Ectodermal cell (in vitro differentiated cells): ENCODE results near the gene ABCA4.

Experiments
- H3K27ac ChIP-seq: 2 replicates; pipeline ENCODE4 v1.7.0; 2013; ENCODE audit warnings: mild to moderate bottlenecking, low read depth, low read length; ENCODE audit not compliant: insufficient read depth, poor library complexity, severe bottlenecking
- H3K27me3 ChIP-seq: 2 replicates; pipeline ENCODE4 v1.7.0; 2013; ENCODE audit warnings: mild to moderate bottlenecking, low read length; ENCODE audit not compliant: insufficient read depth, control insufficient read depth, poor library complexity, severe bottlenecking
- H3K36me3 ChIP-seq: one replicate; pipeline ENCODE4 v1.7.0; 2013; ENCODE audit warnings: low read length; ENCODE audit not compliant: control insufficient read depth, insufficient read depth
- H3K4me1 ChIP-seq: one replicate; pipeline ENCODE4 v1.7.0; 2013; ENCODE audit warnings: low read length; ENCODE audit not compliant: control insufficient read depth, insufficient read depth
- H3K4me3 ChIP-seq: 2 replicates; pipeline ENCODE4 v1.7.0; 2013; ENCODE audit warnings: low read depth, low read length, control low read depth; ENCODE audit not compliant: insufficient read depth
- H3K9me3 ChIP-seq: 2 replicates; pipeline ENCODE4 v1.7.0; 2013; ENCODE audit warnings: mild to moderate bottlenecking, low read length, moderate library complexity; ENCODE audit not compliant: control insufficient read depth
- WGBS, 2 experiments: methylation state at CpG; one replicate each; pipeline ENCODE4 v1.1.7; 2013; ENCODE audit warnings: missing lambda C conversion rate in 2 of 2; 5-methylcytosine and 5-hydroxymethylcytosine counted together

ABCA4 gene

DNA sequence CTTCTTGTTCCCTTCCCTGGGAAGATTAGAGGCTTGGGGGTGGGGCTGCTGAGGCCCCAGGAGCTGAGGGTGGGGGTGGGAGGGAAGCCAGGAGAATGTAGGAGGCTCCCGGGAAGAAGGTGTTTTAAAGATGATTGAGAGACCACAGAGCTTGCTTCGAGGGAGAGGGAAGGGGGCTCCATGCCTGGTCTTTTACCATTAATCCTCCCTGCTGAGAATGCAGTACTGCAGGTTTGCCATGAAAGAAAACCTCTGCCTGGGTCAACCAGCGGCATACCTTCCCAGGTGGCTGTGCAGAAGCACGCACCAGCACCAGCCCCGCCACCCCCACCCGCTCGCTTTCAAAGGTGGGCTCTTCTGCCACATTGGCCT is 15.4 kb downstream of the ABCA4 start:
- Histone ChIP-seq H3K4me1 (peaks cover 20% of the 10 kb centered on the region), H3K27ac (no peak overlapping the region), H3K36me3 (no peaks in the 10 kb centered on the region), H3K4me3 (no peak overlapping the region), H3K27me3 (no peaks in the 10 kb centered on the region), H3K9me3 (no peaks in the 10 kb centered on the region)
- 36 to 40% methylated on average over 7 of the region's 7 CpGs for WGBS, 2 experiments

DNA sequence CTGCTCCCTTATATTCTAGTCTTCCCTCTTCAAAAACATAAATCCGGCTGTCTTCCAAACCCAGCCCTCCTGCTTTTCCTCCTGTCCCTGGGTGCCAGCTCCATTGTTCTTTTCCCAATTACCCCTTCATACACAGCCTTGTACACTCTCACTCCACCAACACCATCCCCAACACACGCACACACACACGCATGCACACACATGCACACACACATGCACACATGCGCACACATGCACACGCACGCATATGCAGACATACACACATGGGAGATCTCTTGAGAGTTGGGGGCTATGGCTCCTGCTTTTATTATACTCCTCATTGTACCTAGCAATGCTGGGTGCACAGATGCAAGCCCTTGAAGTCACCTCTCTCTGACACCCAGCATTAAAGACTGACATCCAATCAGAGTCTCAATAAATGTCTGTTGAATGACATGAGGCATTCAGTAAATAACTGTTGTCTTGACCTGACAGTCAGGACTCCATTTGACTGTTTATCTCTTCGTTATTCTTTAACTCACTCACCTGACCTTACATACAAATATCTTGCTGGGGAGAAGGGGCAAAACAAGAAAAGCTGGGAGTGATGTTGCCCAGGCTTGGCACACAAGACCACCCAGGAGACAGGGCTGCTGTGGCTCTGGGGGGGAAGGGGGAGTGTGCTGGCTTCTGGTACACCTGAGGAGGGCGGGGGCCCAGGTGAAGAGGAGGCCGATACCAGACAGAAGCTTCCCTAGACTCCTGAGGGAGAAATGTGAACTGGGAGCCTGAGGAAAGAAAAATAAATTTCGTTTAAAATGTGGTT is 16.0 kb downstream of the ABCA4 start:
- Histone ChIP-seq H3K4me3 (no peak overlapping the region), H3K36me3 (no peaks in the 10 kb centered on the region), H3K27me3 (no peaks in the 10 kb centered on the region), H3K9me3 (no peaks in the 10 kb centered on the region), H3K27ac (no peak overlapping the region), H3K4me1 (peaks cover 20% of the 10 kb centered on the region)
- 76 to 78% methylated on average over 9 to 10 of the region's 10 CpGs for WGBS, 2 experiments

DNA sequence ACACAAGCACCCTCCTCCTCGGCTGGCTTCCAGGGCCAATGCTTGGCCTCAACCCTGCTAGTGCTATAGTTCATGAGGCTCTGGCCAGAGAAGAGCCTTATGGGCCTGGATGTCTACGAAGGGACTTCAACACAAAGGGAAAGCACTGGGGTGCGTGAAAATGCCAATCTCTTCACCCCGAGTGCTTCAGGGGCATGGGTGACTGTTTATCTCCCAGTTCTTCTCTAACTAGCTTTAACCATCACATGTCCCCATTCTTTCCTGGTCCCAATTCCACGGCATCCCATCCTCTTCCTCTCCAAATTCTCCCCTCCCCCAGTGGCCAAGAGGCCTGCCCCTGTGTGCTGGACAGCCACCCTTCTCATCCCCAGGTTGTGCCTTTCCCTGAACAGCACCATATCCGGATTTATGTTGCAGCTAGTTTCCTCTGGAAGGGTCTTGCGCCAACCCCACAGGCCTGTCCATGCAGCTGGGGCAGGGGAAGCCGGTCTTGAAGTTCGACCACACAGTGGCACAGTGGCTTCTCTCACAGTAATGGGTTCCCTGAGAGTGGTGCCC is 16.7 kb downstream of the ABCA4 start:
- H3K27ac ChIP-seq, result no peak overlapping the region
- no peaks in the 10 kb centered on the region for H3K9me3 ChIP-seq
- no peaks in the 10 kb centered on the region for H3K36me3 ChIP-seq
- H3K4me1 ChIP-seq, result peaks cover 20% of the 10 kb centered on the region
- no peaks in the 10 kb centered on the region for H3K27me3 ChIP-seq
- H3K4me3 ChIP-seq, result no peak overlapping the region
- 92 to 94% methylated on average over 9 of the region's 9 CpGs for WGBS, 2 experiments

- Histone ChIP-seq H3K36me3 (no peaks in the 10 kb centered on the region), H3K27me3 (no peaks in the 10 kb centered on the region), H3K9me3 (no peaks in the 10 kb centered on the region), H3K4me3 (no peak overlapping the region), H3K27ac (no peak overlapping the region), H3K4me1 (peaks cover 20% of the 10 kb centered on the region)
- WGBS, 2 experiments, result 89 to 90% methylated on average over 4 of the region's 4 CpGs
Measured at GRCh38 chr1:94103608-94104007, 17.3 kb downstream of the ABCA4 start.

- Histone ChIP-seq H3K9me3 (no peaks in the 10 kb centered on the region), H3K36me3 (no peaks in the 10 kb centered on the region), H3K27ac (no peak overlapping the region), H3K4me3 (no peak overlapping the region), H3K4me1 (peaks cover 24% of the 10 kb centered on the region), H3K27me3 (no peaks in the 10 kb centered on the region)
- 90 to 92% methylated on average over 15 of the region's 15 CpGs for WGBS, 2 experiments
Measured at GRCh38 chr1:94101613-94102525, 19.1 kb downstream of the ABCA4 start.

GRCh38 chr1:94100785-94101612 is 19.9 kb downstream of the ABCA4 start:
- Histone ChIP-seq H3K27me3 (no peaks in the 10 kb centered on the region), H3K4me1 (peaks cover 28% of the 10 kb centered on the region), H3K36me3 (no peaks in the 10 kb centered on the region), H3K4me3 (no peak overlapping the region), H3K9me3 (no peaks in the 10 kb centered on the region), H3K27ac (no peak overlapping the region)
- 91% methylated on average over 19 of the region's 19 CpGs for WGBS, 2 experiments

GRCh38 chr1:94100129-94100784 is 20.7 kb downstream of the ABCA4 start:
- Histone ChIP-seq H3K36me3 (no peaks in the 10 kb centered on the region), H3K27ac (no peak overlapping the region), H3K4me3 (no peak overlapping the region), H3K27me3 (no peaks in the 10 kb centered on the region), H3K4me1 (peaks cover 26% of the 10 kb centered on the region), H3K9me3 (no peaks in the 10 kb centered on the region)
- WGBS, 2 experiments, result 91 to 94% methylated on average over 5 of the region's 5 CpGs

- Histone ChIP-seq H3K9me3 (no peaks in the 10 kb centered on the region), H3K4me1 (peaks cover 30% of the 10 kb centered on the region), H3K4me3 (no peak overlapping the region), H3K27ac (no peak overlapping the region), H3K27me3 (no peaks in the 10 kb centered on the region), H3K36me3 (no peaks in the 10 kb centered on the region)
- 94 to 98% methylated on average over 3 of the region's 3 CpGs for WGBS, 2 experiments
Measured at GRCh38 chr1:94099303-94099702, 21.6 kb downstream of the ABCA4 start.

- Histone ChIP-seq H3K4me3 (no peak overlapping the region), H3K4me1 (peaks cover 35% of the 10 kb centered on the region), H3K27me3 (no peaks in the 10 kb centered on the region), H3K27ac (no peak overlapping the region), H3K36me3 (no peaks in the 10 kb centered on the region), H3K9me3 (no peaks in the 10 kb centered on the region)
- 95 to 97% methylated on average over 18 of the region's 18 CpGs for WGBS, 2 experiments
Measured at GRCh38 chr1:94098585-94099111, 22.3 kb downstream of the ABCA4 start.
